GM13977 (cell line): ENCODE measurements around the gene TMEM238.

Source experiments
- DNase-seq: peaks from one replicate; pipeline ENCODE4 v3.0.0; 2012; ENCODE audit warnings: low spot score
- CTCF ChIP-seq: IDR thresholded peaks from 2 replicates; pipeline ENCODE4 v1.5.1; 2012; ENCODE audit warnings: mild to moderate bottlenecking, control low read depth; ENCODE audit not compliant: insufficient read depth; ENCODE audit errors: extremely low read depth, missing control alignments
- in situ Hi-C: fragments of 300-500 bp; cut with MboI; formaldehyde crosslinking; loops from one replicate; pipeline ENCODE4 v1.12.0; 2022; ENCODE audit warnings: low sequenced_read_pairs, low pct_unique_long_range_greater_than_20kb, mixed read lengths, inconsistent platforms; ENCODE audit not compliant: unreplicated experiment

TMEM238 gene

GRCh38 chr19:55383279-55384130 lies 587 bp downstream of the TMEM238 start:
- TF ChIP-seq CTCF: peak; percentile 47
- peak; percentile 91 for DNase-seq
- in situ Hi-C loops: no loop called here

- in situ Hi-C loops: no loop called here
- no peak for DNase-seq
- TF ChIP-seq CTCF: no peak
These were observed 1.5 kb downstream of the TMEM238 start for GRCh38 chr19:55382522-55383054.

DNA sequence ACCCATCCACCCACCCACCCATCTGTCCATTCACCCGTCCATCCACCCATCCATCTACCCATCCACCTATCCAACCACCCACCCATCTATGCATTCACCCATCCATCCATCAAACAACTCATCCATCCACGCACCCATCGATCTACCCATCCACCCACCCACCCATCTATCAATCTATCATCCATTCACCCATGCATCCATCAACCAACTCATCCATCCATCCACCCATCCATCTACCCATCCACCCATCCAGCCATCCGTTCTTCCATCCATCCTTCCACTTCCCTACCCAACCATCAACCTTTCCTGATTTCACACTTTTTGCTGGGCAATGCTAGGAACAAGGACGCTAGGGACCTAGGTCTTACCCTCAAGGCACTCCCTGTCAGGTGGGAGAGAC lies 2.1 kb downstream of the TMEM238 start:
- in situ Hi-C loops: no loop called here
- no peak for DNase-seq
- TF ChIP-seq CTCF: no peak

DNA sequence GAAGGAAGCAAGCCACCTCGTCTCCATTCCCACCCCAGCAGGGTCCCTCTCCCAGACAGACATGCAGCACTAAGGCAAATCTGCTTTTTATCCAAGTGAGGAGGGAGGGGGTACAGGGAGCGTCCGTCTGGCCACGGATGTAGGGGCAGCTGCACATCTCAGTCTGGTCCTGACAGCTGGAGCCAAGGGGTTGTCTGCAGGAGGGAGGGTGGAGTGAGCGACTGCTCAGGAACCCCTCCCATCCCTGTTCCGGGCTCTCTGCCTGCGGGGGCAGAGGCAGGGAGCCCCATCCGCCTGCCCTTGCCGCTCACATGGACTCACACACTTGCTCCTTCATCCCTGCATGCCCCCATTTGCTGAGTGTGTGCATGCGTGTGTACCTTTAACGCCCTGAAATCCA lies 4.9 kb downstream of the TMEM238 start:
- in situ Hi-C loops: no loop called here
- no peak for DNase-seq
- no peak for TF ChIP-seq CTCF

GRCh38 chr19:55377356-55378131 lies 6.5 kb downstream of the TMEM238 start:
- in situ Hi-C loops: no loop called here
- no peak for TF ChIP-seq CTCF
- DNase-seq: no peak

DNA sequence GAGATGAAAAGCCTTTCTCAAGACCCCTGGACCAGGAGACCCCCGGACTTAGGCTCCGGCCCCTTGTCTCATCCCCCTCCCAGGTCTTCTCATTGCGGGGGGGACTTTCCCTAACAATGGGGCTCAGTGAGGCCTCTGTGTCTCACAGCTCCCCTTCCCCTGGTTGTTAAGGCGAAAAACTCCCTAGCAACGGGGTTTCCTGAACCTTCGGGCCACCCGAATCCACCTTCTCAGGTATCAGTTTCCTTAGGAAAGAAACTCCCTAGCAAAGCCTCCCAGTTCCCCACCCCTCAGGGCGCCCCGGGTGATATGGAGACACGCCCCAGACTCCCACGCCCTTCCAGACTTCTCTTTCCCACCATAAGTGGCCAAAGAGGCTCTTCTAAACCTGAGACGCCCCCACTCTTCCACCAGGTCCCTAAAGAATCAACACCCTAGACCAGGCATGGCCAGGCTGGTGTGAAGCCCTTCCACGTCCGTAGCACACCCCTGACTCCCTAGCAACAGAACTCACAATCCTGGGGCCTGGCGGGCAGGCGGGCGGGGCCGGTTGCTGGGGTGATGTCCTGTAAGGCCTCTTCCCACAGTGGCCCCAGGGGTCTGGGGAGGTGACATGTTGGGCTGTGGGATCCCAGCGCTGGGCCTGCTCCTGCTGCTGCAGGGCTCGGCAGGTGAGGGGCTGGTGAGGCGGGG lies 7.7 kb downstream of the TMEM238 start, which contains the start of gene TMEM190:
Gene TMEM190 (plus strand): TSS at position 586 of the 693 bp plus-strand sequence. CDS start 28 bp downstream, at position 614.
- no peak for DNase-seq
- no peak for TF ChIP-seq CTCF
- in situ Hi-C loops: no loop called here
